ENCODE data around the gene METTL25B. TPM values are rescaled to one million over a fixed set of nuclear protein-coding genes. Genes with fewer than 3 reads are reported as not detected.
A peak's percentile ranks its signal among the peaks of the same experiment; 100 is the strongest.

Gene METTL25B
- total and polyA plus RNA-seq, 2 experiments from 2014 or later, result 18.3 to 21.1 TPM

DNA sequence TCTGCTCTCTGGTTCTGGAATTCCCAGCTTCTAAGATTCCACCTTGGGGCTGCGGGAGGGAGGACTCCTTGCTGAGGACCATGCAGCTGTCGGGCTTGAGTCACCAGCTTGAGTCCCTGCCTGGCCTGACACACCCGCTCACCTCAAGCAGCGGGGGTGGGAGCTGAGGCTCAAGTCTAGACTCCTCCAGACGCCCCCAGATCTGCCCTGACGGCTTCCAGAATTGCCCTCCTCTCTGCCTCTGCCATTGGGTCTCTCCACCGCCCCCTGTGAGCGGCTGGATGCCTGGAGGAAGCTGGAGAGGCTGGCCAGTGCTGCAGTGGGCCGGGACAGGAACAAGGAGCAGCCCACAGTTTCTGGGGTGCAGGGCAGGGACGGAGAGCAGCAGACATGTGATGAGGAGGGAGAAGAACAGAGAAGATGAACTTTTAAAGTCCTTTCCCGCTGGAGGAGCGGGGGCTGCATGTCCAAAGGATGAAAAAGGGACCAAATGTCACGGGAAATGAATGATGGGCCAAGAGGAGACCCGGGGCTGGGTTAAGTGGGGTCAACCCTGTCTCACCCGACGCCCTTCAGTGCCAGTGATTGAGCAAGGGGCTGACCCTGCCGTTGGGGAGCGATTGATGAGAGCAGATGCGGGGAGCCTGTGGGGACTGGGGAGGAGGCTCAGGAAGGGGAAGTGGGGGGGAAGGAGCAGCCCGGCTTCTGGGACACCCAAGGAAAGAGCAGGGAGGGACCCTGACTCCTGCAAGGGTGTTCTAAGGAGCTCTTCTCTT lies 36.4 kb upstream of the METTL25B start (continued):
- TF ChIP-seq, protein P1, sequence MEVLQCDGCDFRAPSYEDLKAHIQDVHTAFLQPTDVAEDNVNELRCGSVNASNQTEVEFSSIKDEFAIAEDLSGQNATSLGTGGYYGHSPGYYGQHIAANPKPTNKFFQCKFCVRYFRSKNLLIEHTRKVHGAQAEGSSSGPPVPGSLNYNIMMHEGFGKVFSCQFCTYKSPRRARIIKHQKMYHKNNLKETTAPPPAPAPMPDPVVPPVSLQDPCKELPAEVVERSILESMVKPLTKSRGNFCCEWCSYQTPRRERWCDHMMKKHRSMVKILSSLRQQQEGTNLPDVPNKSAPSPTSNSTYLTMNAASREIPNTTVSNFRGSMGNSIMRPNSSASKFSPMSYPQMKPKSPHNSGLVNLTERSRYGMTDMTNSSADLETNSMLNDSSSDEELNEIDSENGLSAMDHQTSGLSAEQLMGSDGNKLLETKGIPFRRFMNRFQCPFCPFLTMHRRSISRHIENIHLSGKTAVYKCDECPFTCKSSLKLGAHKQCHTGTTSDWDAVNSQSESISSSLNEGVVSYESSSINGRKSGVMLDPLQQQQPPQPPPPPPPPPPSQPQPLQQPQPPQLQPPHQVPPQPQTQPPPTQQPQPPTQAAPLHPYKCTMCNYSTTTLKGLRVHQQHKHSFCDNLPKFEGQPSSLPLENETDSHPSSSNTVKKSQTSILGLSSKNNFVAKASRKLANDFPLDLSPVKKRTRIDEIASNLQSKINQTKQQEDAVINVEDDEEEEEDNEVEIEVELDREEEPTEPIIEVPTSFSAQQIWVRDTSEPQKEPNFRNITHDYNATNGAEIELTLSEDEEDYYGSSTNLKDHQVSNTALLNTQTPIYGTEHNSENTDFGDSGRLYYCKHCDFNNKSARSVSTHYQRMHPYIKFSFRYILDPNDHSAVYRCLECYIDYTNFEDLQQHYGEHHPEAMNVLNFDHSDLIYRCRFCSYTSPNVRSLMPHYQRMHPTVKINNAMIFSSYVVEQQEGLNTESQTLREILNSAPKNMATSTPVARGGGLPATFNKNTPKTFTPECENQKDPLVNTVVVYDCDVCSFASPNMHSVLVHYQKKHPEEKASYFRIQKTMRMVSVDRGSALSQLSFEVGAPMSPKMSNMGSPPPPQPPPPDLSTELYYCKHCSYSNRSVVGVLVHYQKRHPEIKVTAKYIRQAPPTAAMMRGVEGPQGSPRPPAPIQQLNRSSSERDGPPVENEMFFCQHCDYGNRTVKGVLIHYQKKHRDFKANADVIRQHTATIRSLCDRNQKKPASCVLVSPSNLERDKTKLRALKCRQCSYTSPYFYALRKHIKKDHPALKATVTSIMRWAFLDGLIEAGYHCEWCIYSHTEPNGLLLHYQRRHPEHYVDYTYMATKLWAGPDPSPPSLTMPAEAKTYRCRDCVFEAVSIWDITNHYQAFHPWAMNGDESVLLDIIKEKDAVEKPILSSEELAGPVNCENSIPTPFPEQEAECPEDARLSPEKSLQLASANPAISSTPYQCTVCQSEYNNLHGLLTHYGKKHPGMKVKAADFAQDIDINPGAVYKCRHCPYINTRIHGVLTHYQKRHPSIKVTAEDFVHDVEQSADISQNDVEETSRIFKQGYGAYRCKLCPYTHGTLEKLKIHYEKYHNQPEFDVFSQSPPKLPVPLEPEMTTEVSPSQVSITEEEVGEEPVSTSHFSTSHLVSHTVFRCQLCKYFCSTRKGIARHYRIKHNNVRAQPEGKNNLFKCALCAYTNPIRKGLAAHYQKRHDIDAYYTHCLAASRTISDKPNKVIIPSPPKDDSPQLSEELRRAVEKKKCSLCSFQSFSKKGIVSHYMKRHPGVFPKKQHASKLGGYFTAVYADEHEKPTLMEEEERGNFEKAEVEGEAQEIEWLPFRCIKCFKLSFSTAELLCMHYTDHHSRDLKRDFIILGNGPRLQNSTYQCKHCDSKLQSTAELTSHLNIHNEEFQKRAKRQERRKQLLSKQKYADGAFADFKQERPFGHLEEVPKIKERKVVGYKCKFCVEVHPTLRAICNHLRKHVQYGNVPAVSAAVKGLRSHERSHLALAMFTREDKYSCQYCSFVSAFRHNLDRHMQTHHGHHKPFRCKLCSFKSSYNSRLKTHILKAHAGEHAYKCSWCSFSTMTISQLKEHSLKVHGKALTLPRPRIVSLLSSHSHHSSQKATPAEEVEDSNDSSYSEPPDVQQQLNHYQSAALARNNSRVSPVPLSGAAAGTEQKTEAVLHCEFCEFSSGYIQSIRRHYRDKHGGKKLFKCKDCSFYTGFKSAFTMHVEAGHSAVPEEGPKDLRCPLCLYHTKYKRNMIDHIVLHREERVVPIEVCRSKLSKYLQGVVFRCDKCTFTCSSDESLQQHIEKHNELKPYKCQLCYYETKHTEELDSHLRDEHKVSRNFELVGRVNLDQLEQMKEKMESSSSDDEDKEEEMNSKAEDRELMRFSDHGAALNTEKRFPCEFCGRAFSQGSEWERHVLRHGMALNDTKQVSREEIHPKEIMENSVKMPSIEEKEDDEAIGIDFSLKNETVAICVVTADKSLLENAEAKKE (CRISPR knock-in tag; IDR thresholded peaks at IDR 0.05), result peak; percentile 44; the same call in 1 of the 2 replicates
- TF ChIP-seq EZH2 (IDR thresholded peaks at IDR 0.05; ENCODE audit: low read depth, unreplicated experiment), result no peak
- TF ChIP-seq NANOG (IDR thresholded peaks at IDR 0.05; ENCODE audit: borderline replicate concordance), result no peak
- 0 out of 2 replicates have a peak, but pooled peaks have one; percentile 21 for TF ChIP-seq POLR2AphosphoS5 (IDR thresholded peaks at IDR 0.05; ENCODE audit: low read depth)

- Mint-ChIP-seq H3K36me3 (ENCODE audit: low read depth) (peaks cover under 1% of the 10 kb centered on the region; the same call in 2 of the 3 replicates), H3K4me1 (peaks cover 66% of the 10 kb centered on the region), H3K4me3 (peak overlapping the region; percentile 55), H3K9me3 (no peaks in the 10 kb centered on the region; the same call in 2 of the 3 replicates), H3K27ac (peak overlapping the region; percentile 85), H3K27me3 (ENCODE audit: insufficient read depth, low read depth, poor library complexity) (peaks cover 22% of the 10 kb centered on the region)
- Histone ChIP-seq H3F3A (replicated peaks; ENCODE audit: low read depth) (peaks cover 36% of the 10 kb centered on the region), H3K36me3 (ENCODE audit: insufficient read depth) (no peaks in the 10 kb centered on the region), H3K4me1 (ENCODE audit: insufficient read depth) (peaks cover 53% of the 10 kb centered on the region), H4K20me1 (replicated peaks; ENCODE audit: insufficient read depth) (no peaks in the 10 kb centered on the region), H3K4me2 (peak overlapping the region; percentile 89), H3K27ac (ENCODE audit: low read depth) (peak overlapping the region; percentile 96), H3K9me2 (ENCODE audit: insufficient read depth) (no peaks in the 10 kb centered on the region), H3K4me3 (peak overlapping the region; percentile 51), H3K79me2 (replicated peaks; ENCODE audit: insufficient read depth) (no peaks in the 10 kb centered on the region), H3K27me3 (ENCODE audit: insufficient read depth) (peaks cover 22% of the 10 kb centered on the region), H2AFZ (no peak overlapping the region)
- peak; percentile 2; the same call in 2 of the 3 replicates for ATAC-seq
- DNase-seq (ENCODE audit: low spot score), result no peak
- TF ChIP-seq, protein P1 (CRISPR knock-in tag; IDR thresholded peaks at IDR 0.05), result no peak
- TF ChIP-seq EZH2phosphoT487 (IDR thresholded peaks at IDR 0.05; ENCODE audit: unreplicated experiment) (no peak), NANOG (IDR thresholded peaks at IDR 0.05; ENCODE audit: borderline replicate concordance) (no peak), ZNF114 (CRISPR knock-in tag; IDR thresholded peaks at IDR 0.05) (no peak), STAT1 (IDR thresholded peaks at IDR 0.05; ENCODE audit: unreplicated experiment) (no peak)
Measured at GRCh38 chr1:156692441-156692924, 35.8 kb upstream of the METTL25B start.

Measured in GM23338 (cell line).